ENCODE results near the gene NAIF1. TPM values are rescaled to one million over a fixed set of nuclear protein-coding genes. Genes with fewer than 3 reads are reported as not detected.

The NAIF1 gene
- total RNA-seq, 2 experiments from 2014 or later: 12.0 to 14.1 TPM

GRCh38 chr9:128061275-128061960 lies 5.7 kb downstream of the NAIF1 start:
- Mint-ChIP-seq H3K4me3 (peak overlapping the region; percentile 41), H3K36me3 (ENCODE audit: low read depth) (peaks cover 30% of the 10 kb centered on the region), H3K4me1 (peaks cover 51% of the 10 kb centered on the region), H3K27ac (peak overlapping the region; percentile 78), H3K9me3 (no peaks in the 10 kb centered on the region), H3K27me3 (peaks cover 3% of the 10 kb centered on the region)
- ChIA-PET CTCF (interaction anchor here (1.1 to 1.7 kb wide), 3 partner anchors 12 to 67 kb away, joined by 4 read pairs; no protein-coding TSS in a partner anchor), POLR2A (interaction anchor here (0.8 to 2.0 kb wide), 4 partner anchors 10 to 124 kb away, joined by 3 to 4 read pairs (median 4); no protein-coding TSS in a partner anchor)
- DNase-seq: peak; percentile 22

- H3K4me1 Mint-ChIP-seq: peaks cover 34% of the 10 kb centered on the region
- DNase-seq: no peak
- H3K4me3 Mint-ChIP-seq: no peak overlapping the region
- H3K27ac Mint-ChIP-seq: no peak overlapping the region
- H3K27me3 Mint-ChIP-seq: peaks cover 3% of the 10 kb centered on the region
- ChIA-PET POLR2A (interaction anchor here (0.8 to 1.5 kb wide), 3 partner anchors 10 to 83 kb away, joined by 3 read pairs; no protein-coding TSS in a partner anchor), CTCF (interaction anchor here (0.7 kb wide), 1 partner anchor 31 kb away, joined by 3 read pairs; no protein-coding TSS in a partner anchor)
- peaks cover 27% of the 10 kb centered on the region for H3K36me3 Mint-ChIP-seq (ENCODE audit: low read depth)
- H3K9me3 Mint-ChIP-seq: no peaks in the 10 kb centered on the region
Observed at GRCh38 chr9:128059365-128059983, 7.6 kb downstream of the NAIF1 start.

DNA sequence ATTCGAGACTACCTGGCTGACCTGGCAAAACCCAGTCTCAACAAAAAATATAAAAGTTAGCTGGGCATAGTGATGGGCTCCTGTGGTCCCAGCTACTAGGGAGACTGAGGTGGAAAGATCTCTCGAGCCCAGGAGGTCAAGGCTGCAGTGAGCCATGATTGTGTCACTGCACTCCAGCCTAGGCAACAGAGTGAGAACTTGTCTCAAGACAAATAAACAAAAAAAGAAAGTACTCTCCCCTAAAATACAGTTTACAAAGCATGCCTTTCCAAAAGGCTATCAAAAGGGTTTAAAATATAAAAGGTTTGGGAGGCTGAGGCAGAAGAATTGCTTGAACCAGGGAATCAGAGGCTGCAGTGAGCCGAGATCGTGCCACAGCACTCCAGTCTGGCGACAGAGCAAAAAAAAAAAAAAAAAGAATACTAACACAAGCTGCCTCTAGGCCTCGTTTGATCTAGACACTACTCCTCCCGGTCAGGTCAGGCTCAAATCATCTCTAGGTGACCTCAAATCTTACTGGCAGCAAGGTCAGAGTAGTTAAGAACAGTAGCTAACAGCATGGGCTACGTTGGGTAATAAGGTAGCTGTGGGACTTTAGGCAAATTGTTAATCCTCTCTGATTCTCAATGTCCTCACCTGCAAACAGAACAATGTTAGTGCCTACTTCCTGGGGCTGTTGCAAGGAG lies 9.3 kb downstream of the NAIF1 start:
- POLR2A ChIA-PET: interaction anchor here (0.7 to 1.0 kb wide), 2 partner anchors 10 to 88 kb away, joined by 3 read pairs; partner anchors contain the start of genes NAIF1 and SLC25A25
- peaks cover 8% of the 10 kb centered on the region for H3K27me3 Mint-ChIP-seq
- no peak overlapping the region for H3K4me3 Mint-ChIP-seq
- H3K27ac Mint-ChIP-seq: no peak overlapping the region
- H3K36me3 Mint-ChIP-seq (ENCODE audit: low read depth): peaks cover 18% of the 10 kb centered on the region
- CTCF ChIA-PET: interaction anchor here (0.7 to 1.0 kb wide), 2 partner anchors 115 to 404 kb away, joined by 3 to 4 read pairs; no protein-coding TSS in a partner anchor
- no peak for DNase-seq
- H3K4me1 Mint-ChIP-seq: peaks cover 22% of the 10 kb centered on the region
- no peaks in the 10 kb centered on the region for H3K9me3 Mint-ChIP-seq

DNA sequence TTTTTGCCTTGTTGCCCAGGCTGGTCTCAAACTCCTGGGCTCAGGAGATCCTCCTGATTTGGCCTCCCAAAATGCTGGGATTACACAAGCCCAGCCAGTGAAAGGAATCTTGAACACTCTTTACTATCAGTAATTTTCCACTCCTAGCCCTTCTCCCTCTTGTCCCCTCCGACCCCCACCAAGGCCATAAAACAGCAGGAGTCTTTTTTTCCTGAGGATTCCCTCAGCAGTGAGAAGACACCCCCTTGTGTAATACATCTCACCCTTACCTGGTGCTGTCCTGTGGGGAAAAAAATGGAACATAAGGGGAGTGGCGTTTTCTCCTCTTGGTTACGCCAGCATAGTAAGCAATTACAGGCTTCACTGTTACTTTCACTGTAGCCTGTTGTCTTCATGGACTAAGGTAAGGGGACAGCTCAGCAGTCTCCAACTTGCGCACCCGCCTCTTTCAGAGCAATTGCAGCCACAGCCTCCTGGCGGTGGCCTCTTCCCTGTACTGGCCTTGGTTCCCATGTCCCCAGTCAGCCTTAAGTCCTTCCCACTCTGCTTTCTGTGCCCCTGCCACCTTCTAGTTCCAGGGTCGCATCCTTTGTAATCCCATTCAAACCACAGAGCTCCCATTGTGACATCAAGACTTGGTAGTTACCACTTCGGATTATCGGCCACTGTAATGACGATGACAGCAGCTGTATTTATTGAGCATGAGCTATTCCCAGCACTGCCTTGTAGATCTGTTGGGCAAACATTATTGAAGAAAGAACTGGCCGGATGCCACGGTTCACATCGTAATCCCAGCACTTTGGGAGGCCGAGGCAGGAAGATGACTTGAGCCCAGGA lies 10.0 kb downstream of the NAIF1 start:
- no peaks in the 10 kb centered on the region for H3K9me3 Mint-ChIP-seq
- H3K36me3 Mint-ChIP-seq (ENCODE audit: low read depth): peaks cover 12% of the 10 kb centered on the region
- H3K4me1 Mint-ChIP-seq: peaks cover 15% of the 10 kb centered on the region
- ChIA-PET POLR2A (interaction anchor here (0.7 to 1.3 kb wide), 2 partner anchors 10 to 87 kb away, joined by 3 to 5 read pairs; partner anchors contain the start of gene NAIF1), CTCF (interaction anchor here (1.0 to 1.7 kb wide), 2 partner anchors 15 to 114 kb away, joined by 3 to 4 read pairs; no protein-coding TSS in a partner anchor)
- no peak for DNase-seq
- H3K27ac Mint-ChIP-seq: no peak overlapping the region
- peaks cover 8% of the 10 kb centered on the region for H3K27me3 Mint-ChIP-seq
- H3K4me3 Mint-ChIP-seq: no peak overlapping the region

GRCh38 chr9:128056086-128056485 lies 11.0 kb downstream of the NAIF1 start:
- DNase-seq: no peak
- peaks cover 8% of the 10 kb centered on the region for H3K27me3 Mint-ChIP-seq
- H3K9me3 Mint-ChIP-seq: no peaks in the 10 kb centered on the region
- H3K4me3 Mint-ChIP-seq: no peak overlapping the region
- peaks cover 3% of the 10 kb centered on the region for H3K36me3 Mint-ChIP-seq (ENCODE audit: low read depth)
- peaks cover 5% of the 10 kb centered on the region for H3K4me1 Mint-ChIP-seq
- no peak overlapping the region for H3K27ac Mint-ChIP-seq
- ChIA-PET CTCF (interaction anchor here (1.2 to 1.7 kb wide), 2 partner anchors 16 to 100 kb away, joined by 3 to 4 read pairs; no protein-coding TSS in a partner anchor), POLR2A (interaction anchor here (1.3 kb wide), 1 partner anchor 11 kb away, joined by 5 read pairs; the partner anchor contains the start of gene NAIF1)

DNA sequence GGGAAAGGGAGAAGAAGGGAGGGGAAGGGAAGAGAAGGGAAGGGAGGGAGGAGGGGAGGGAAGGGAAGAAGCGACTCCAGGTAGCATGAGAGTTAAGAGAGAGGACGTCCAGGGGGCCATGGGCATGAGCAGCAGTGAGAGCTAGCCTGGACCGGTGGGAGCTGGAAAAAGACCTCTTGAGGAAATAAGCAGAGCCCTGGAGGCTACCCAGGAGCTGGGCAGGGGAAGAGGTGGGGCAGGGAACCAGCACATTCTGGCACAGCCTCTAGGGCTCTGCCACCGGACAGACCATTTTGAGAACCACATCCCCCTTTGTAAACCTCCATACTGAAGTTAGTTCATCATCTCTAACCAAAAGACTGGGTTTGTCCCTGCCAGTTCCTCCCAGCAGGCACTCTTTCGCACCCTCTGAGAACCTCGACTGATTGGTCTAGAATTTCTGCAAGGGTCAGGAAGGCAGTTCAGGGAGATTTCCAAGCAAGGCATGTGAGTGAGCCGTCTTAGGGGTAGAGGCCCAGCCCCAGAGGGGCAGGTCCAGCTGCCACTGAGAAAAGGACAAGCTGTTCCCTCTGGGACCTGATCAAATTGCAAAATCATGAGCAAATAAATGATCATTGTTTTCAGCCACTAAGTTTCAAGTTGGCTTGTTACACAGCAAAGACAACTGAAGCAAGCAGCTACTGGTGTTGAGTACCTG lies 11.6 kb downstream of the NAIF1 start:
- DNase-seq: no peak
- CTCF ChIA-PET: interaction anchor here (1.0 to 1.7 kb wide), 3 partner anchors 17 to 112 kb away, joined by 3 to 4 read pairs (median 3); no protein-coding TSS in a partner anchor
- H3K27me3 Mint-ChIP-seq: peaks cover 8% of the 10 kb centered on the region
- H3K36me3 Mint-ChIP-seq (ENCODE audit: low read depth): no peaks in the 10 kb centered on the region
- no peaks in the 10 kb centered on the region for H3K4me1 Mint-ChIP-seq
- H3K9me3 Mint-ChIP-seq: no peaks in the 10 kb centered on the region
- no peak overlapping the region for H3K27ac Mint-ChIP-seq
- POLR2A ChIA-PET: interaction anchor here (1.1 kb wide), 1 partner anchor 39 kb away, joined by 3 read pairs; no protein-coding TSS in a partner anchor
- H3K4me3 Mint-ChIP-seq: no peak overlapping the region

GRCh38 chr9:128054087-128054486 lies 13.0 kb downstream of the NAIF1 start:
- CTCF ChIA-PET: no interaction called here

DNA sequence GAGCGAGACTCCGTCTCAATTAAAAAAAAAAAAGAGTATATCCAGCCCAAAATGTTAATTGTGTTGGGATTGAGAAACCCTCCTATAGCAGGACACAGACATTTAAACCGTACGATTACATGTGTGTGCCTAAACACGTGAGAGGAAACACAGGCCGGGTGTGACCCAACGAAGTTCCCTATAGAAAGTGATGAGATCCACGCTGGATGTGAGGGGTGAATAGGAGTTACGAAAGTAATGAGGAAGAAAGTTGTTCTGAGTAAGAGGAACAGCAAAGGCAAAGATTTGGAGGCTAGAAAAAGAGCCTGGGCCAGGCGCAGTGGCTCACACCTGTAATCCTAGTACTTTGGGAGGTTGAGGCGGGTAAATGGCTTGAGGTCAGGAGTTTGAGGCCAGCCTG lies 13.6 kb downstream of the NAIF1 start:
- no peak overlapping the region for H3K4me3 Mint-ChIP-seq
- ChIA-PET CTCF (interaction anchor here (0.7 kb wide), 1 partner anchor 14 kb away, joined by 4 read pairs; no protein-coding TSS in a partner anchor), POLR2A (interaction anchor here (1.4 kb wide), 1 partner anchor 14 kb away, joined by 4 read pairs; the partner anchor contains the start of genes NAIF1 and SLC25A25)
- no peak for DNase-seq
- no peak overlapping the region for H3K27ac Mint-ChIP-seq
- no peaks in the 10 kb centered on the region for H3K36me3 Mint-ChIP-seq (ENCODE audit: low read depth)
- peaks cover 8% of the 10 kb centered on the region for H3K27me3 Mint-ChIP-seq
- no peaks in the 10 kb centered on the region for H3K9me3 Mint-ChIP-seq
- no peaks in the 10 kb centered on the region for H3K4me1 Mint-ChIP-seq

More at GRCh38 chr9:128054087-128054486, 13.0 kb downstream of the NAIF1 start:
- POLR2A ChIA-PET: no interaction called here
- no peaks in the 10 kb centered on the region for H3K36me3 Mint-ChIP-seq (ENCODE audit: low read depth)
- H3K4me1 Mint-ChIP-seq: no peaks in the 10 kb centered on the region
- no peaks in the 10 kb centered on the region for H3K9me3 Mint-ChIP-seq
- DNase-seq: no peak
- H3K27me3 Mint-ChIP-seq: peaks cover 8% of the 10 kb centered on the region
- no peak overlapping the region for H3K27ac Mint-ChIP-seq
- no peak overlapping the region for H3K4me3 Mint-ChIP-seq

- H3K4me3 Mint-ChIP-seq: no peak overlapping the region
- no peaks in the 10 kb centered on the region for H3K9me3 Mint-ChIP-seq
- peaks cover 6% of the 10 kb centered on the region for H3K27me3 Mint-ChIP-seq
- H3K4me1 Mint-ChIP-seq: no peaks in the 10 kb centered on the region
- no peak for DNase-seq
- H3K27ac Mint-ChIP-seq: no peak overlapping the region
- ChIA-PET POLR2A (interaction anchor here (1.4 kb wide), 2 partner anchors 16 to 20 kb away, joined by 4 to 6 read pairs; partner anchors contain the start of genes NAIF1 and SLC25A25), CTCF (interaction anchor here (0.9 kb wide), 1 partner anchor 98 kb away, joined by 3 read pairs; no protein-coding TSS in a partner anchor)
- no peaks in the 10 kb centered on the region for H3K36me3 Mint-ChIP-seq (ENCODE audit: low read depth)
Observed at GRCh38 chr9:128051932-128052709, 15.0 kb downstream of the NAIF1 start.

GRCh38 chr9:128049843-128050242 lies 17.3 kb downstream of the NAIF1 start:
- H3K36me3 Mint-ChIP-seq (ENCODE audit: low read depth): no peaks in the 10 kb centered on the region
- H3K27me3 Mint-ChIP-seq: peaks cover 6% of the 10 kb centered on the region
- no peak overlapping the region for H3K27ac Mint-ChIP-seq
- no peak for DNase-seq
- H3K9me3 Mint-ChIP-seq: no peaks in the 10 kb centered on the region
- ChIA-PET POLR2A (no interaction called here), CTCF (interaction anchor here (0.7 kb wide), 1 partner anchor 39 kb away, joined by 3 read pairs; no protein-coding TSS in a partner anchor)
- H3K4me1 Mint-ChIP-seq: no peaks in the 10 kb centered on the region
- H3K4me3 Mint-ChIP-seq: no peak overlapping the region

GRCh38 chr9:128048663-128049062 lies 18.5 kb downstream of the NAIF1 start:
- H3K4me1 Mint-ChIP-seq: no peaks in the 10 kb centered on the region
- no peaks in the 10 kb centered on the region for H3K9me3 Mint-ChIP-seq
- ChIA-PET POLR2A (no interaction called here), CTCF (interaction anchor here (1.0 to 1.1 kb wide), 2 partner anchors 13 to 106 kb away, joined by 4 read pairs; no protein-coding TSS in a partner anchor)
- H3K4me3 Mint-ChIP-seq: no peak overlapping the region
- H3K27me3 Mint-ChIP-seq: peaks cover 4% of the 10 kb centered on the region
- no peak for DNase-seq
- H3K36me3 Mint-ChIP-seq (ENCODE audit: low read depth): no peaks in the 10 kb centered on the region
- H3K27ac Mint-ChIP-seq: no peak overlapping the region

Data from activated CD4-positive, alpha-beta memory T cell treated with anti-CD3 and anti-CD28 coated beads, Interleukin-2, amount 10 ng/mL, durations not matched to agents 7 days and 5 days (primary cell).